GM19372 (cell line): Measurements from ENCODE around the gene RNGTT.
A peak's percentile ranks its signal among the peaks of the same experiment; 100 is the strongest.

Experiments used
- ATAC-seq: cut with Tn5 transposase; IDR thresholded peaks from one replicate; pipeline ENCODE4 v1.9.1; 2021; ENCODE audit warnings: mild to moderate bottlenecking, low read depth, moderate library complexity; ENCODE audit not compliant: unreplicated experiment

The RNGTT gene

DNA sequence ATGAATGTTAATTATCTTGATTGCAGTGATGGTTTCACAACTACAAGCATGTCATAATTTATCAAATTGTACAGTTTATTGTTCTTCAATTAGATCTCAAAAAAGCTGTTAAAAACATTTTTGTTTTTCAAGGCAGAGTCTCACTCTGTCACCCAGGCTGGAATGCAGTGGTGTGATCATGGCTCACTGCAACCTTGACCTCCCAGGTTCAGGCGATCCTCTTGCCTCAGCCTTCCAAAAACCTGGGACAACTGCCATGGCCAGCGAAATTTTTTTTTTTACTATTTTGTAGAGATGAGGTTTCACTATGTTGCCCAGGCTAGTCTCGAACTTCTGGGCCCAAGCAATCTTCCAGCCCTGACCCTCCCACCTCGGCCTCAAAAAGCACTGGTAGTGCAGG lies 286.1 kb downstream of the RNGTT start:
- no peak for ATAC-seq

DNA sequence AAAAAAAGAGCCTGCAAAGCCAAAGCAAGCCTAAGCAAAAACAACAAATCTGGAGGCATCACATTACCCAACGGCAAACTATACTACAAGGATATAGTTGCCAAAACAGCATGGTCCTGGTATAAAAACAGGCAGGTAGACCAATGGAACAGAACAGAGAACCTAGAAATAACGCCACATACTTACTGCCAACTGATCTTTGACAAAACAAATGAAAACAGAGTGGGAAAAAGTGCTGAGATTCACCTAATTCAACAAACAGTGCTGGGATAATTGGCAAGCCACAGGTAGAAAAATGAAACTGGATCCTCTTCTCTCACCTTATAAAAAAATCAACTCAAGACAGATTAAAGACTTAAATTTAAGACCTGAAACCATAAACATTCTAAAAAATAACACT lies 291.8 kb downstream of the RNGTT start:
- no peak for ATAC-seq

DNA sequence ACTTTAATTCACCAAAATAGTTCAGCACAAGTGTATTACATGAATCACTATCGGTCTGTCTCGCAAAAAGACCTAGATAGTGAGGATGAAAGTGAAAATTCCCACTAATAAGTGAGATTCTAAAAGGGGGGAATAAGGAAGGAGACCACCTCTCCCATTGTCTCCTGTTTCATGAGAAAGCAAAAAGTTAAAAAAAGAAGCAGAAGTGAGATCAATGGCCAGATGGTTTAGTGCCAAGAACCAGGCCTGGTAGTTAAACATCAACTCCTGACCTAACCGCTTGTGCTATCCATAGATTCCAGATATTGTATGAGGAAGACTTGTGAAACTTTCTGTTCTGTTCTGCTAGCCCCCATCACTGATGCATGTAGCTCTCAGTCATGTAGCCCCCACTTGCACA lies 293.0 kb downstream of the RNGTT start:
- no peak for ATAC-seq

DNA sequence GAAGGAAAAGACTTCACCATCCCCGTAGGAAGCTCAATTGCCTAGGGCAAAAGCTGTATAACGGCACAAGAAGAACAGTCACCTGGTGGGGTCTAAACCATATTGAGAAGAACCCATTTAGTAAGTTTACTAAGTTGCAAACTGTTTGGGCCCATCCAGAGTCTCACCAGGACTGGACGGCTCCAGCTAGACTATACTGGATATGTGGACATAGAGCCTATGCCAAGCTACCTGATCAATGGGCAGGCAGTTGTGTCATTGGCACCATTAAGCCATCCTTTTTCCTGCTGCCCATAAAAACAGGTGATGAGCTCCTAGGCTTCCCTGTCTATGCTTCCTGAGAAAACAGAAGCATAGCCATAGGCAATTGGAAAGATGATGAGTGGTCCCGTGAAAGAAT lies 293.9 kb downstream of the RNGTT start:
- ATAC-seq = no peak

DNA sequence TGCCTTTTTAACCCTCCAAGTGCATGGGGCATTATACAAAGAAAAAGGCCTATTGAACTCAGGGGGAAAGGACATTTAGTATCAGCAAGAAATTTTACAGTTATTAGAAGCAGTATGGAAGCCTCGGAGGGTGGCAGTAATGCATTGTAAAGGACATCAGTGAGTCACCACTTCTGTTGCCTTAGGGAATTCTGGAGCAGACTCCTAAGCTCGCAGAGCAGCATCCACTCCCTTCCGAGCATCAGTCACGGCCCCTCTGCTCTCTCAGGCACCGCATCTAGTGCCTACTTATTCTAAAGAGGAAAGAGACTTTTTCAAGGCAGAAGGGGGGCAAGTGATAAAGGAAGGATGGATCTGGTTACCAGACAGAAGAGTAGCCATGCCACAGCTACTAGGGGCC lies 296.5 kb downstream of the RNGTT start:
- ATAC-seq = no peak

DNA sequence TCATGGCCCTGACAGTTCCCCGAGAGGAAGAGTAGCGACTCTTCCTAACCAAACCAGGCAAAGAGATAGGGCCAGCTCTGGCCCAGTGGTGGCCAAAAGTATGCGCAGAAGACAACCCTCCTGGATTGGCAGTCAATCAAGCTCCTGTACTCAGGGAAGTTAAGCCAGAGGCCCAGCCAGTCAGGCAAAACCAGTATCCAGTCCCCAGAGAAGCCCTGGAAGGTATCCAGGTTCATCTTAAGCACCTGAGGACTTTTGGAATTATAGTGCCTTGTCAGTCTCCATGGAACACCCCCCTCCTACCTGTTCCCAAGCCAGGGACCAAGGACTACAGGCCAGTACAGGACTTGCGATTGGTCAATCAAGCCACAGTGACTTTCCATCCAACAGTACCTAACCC lies 298.3 kb downstream of the RNGTT start:
- ATAC-seq = no peak

DNA sequence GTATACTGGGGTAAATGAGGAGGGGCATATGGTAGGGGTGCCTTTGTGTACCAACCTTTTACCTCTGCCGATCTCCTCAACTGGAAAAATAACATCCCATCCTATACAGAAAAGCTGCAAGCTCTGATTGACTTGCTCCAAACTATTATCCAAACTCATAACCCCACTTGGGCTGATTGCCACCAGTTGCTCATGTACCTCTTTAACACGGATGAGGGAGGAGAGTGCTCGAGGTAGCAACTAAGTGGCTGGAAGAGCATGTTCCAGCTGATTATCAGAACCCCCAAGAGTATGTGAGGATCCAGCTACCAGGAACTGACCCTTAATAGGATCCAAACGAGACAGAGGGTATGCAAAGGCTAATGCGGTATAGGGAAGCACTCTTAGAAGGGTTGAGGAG lies 299.6 kb downstream of the RNGTT start:
- ATAC-seq = no peak

DNA sequence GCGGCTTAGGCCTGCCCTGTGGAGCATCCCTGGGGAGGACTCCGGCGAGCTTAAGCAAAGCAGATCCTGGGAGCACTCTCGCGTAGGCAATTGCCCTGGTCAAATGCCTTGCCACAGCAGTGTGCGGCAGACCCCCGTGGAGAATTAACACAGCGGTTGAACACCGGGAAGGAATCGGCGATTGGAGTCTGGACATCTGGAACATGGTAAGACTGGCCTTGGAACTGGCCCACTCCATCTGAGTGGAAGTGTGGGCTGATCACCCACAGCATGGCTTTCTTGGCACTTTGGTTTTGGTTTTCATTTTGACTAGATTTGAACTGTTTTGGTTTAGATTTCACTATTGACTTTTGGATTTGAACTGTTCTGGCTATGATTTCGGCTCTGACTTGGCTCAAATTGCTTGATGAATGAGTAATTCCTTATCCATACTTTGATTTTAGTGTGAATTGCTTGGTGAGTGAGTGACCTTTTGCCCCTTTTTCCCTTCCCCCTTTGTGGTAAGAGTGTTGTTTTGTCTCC lies 300.7 kb downstream of the RNGTT start:
- no peak for ATAC-seq

DNA sequence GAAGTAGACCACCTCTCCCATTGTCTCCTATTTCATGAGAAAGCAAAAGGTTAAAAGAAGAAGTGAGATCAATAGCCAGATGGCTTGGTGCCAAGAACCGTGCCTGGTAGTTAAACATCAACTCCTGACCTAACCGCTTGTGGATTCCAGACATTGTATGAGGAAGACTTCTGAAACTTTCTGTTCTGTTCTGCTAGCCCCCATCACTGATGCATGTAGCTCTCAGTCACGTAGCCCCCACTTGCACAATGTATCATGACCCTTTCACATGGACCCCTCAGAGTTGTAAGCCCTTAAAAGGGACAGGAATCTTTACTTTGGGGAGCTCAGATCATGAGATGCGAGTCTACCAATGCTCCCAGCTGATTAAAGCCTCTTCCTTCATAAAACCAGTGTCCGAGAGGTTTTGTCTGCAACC lies 301.2 kb downstream of the RNGTT start:
- peak; percentile 71 for ATAC-seq

DNA sequence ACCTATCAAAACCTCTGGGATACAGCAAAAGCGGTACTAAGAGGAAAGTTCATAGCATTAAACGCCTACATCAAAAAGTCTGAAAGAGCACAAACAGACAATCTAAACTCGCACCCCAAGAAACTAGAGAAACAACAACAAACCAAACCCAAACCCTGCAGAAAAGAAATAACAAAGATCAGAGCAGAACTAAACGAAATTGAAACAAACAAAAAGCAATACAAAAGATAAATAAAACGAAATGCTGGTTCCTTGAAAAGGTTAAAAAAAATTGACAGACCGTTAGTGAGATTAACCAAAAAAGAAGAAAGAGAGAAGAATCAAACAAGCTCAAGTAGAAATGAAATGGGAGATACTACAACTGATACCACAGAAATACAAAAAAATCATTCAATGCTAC lies 302.3 kb downstream of the RNGTT start:
- ATAC-seq = no peak

DNA sequence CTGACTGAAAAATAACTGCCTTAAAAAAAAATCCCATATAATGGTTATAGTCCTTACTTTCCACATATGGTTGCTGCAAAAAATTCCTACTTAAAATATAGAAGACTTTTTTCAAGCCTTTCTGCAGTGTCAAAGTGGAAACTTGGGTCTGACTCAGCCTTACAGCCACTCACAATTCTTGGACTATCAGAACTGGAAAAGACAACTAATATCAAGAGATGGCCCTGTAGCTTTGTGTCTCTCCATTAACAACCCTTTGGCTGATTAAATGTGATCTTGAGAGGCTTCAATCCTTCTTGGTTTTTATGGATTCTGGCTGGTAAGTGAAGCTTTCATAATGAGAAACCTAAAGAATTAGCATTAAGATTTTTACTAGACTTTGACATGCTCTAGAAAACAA lies 307.8 kb downstream of the RNGTT start:
- no peak for ATAC-seq

DNA sequence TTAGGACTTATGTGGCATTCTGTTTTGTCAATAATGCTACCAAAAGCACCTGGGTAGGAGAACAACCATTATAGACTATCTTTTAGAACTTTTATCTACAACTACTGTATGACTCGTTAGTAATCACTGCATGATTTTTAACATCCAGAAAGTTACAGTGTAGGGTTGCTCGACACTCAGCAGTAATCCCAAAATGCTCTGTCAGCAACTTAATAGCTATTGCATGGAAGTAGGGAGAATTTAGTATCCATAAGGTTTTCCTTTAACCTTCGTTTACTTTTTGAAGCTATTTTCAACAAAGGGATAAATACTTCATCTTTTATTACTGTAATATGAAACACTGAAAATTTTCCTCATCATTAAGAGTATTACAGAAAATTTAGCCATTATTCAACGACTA lies 309.5 kb downstream of the RNGTT start:
- ATAC-seq = no peak

DNA sequence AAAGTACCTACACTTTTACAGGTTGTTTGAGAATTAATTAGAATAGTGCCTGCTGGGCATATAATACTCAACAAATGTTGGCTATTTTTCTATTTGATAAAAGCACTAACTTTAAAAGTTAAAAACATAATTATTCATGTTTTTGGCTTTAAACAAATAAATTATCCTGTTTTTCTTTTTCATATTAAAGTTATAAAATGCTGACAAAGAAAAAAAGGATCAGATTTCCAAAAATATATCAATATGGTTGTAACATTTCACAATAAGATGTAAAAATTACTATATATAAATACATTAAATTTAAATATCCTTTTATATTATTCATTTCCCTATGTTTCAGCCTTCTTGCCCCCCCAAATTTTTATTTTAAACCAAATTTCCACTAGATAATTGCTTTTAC lies 312.0 kb downstream of the RNGTT start:
- ATAC-seq = no peak

DNA sequence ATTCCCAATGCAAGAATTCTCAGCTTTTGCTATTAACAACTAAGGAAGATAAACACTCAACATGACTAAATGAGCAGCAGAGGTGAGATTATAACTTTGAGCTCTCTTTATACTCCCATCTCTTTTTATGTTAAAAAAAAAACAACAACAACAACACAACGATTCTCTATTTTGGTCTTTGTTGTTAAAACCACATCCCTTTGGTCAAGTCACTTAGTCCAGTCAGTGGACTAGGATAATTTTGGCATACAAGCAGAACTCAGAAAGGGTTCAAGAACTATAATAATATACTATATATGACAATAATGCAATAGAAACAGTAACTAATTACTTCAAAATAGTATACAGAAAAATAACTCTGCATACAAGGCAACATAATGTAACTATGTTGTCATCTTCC lies 312.4 kb downstream of the RNGTT start:
- ATAC-seq = no peak

DNA sequence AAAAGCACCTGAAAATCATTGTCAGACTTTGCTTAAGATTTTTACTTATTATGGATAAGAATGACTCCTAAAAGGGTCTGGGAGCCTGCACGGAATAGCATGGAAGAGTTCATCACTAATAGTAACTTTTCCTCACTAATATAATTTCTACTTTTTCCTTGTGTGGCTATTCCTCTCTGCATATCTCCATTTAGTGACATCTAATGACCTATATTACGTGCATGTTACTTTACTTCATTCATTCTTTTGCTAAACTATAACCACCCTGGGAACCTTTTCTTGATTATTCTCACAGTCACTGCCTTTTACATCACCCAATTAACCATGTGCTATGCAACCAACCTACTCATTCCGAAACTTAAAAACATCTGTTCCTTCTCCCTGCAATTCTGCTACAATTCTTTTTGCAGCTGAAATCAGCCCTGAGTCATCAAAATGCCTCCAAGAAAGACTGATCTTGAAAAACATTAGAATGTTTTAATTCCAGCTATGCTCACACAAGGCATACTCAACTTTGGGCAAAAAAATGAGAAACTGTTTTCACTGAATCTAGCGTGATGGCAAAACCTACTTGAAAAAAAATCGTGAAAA lies 313.3 kb downstream of the RNGTT start:
- ATAC-seq = peak; percentile 89

DNA sequence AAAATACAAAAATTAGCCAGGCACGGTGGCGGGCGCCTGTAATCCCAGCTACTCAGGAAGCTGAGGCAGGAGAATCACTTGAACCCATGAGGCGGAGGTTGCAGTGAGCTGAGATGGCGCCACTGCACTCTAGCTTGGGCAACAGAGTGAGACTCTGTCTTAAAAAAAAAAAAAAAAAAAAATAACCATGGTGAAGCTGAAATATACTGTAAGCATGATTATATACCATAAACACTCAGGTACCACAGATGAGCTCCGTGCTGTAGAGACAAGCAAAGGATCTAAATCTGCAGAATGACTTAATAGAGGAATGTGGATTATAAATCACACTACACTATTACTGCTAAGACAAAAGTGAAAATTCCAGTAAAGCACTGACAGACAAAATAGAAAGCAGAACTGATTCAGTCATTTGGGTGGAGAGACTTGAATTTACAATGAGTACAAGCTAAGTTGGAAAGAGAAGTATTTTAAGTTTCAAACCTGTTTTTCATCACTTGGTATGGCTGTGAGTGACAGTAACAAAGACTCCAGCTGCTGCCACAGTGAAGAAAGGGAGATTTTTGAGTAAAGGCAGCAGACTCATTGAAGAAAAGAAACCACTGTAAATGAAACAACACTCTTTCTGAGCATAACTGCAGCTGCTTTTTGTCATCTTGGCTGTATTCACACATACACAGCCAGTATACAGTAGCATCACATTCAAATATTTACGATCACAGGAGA lies 322.1 kb downstream of the RNGTT start:
- ATAC-seq = peak; percentile 91

DNA sequence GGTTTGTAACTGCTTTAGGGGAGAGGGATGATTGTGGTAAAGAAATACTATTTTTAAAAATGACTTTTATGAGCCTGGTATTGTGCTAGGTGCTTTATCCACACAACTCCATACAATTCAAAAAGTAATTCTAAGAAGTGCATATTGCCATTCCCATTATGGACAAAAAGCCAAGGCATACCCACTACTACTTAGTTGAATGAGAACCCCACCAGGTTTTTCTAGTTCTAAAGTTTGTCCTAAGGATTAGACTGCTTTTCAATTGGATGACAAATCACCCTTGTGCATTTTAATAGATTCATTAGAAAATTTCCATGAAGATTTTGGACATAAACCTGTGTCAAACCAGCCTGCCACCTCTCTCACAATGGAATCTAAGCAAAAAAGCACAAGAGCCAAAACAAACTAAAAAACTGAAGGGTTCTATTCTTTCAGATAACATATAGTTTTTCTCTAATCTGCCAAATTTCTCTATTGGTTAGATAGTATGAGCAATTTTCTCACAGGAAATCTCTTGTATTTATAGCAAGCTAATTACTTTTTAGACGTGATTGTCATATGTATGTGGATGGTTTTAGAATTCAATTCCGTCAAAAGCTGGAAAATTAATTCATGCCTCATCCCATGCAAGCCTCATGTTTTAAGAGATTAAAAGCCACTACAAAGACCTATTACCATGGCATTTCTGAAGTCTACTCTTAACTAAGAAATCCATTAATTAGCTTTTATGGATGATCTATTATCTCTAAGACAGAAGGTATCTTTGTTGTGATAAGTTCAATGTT lies 325.5 kb downstream of the RNGTT start:
- ATAC-seq = no peak

DNA sequence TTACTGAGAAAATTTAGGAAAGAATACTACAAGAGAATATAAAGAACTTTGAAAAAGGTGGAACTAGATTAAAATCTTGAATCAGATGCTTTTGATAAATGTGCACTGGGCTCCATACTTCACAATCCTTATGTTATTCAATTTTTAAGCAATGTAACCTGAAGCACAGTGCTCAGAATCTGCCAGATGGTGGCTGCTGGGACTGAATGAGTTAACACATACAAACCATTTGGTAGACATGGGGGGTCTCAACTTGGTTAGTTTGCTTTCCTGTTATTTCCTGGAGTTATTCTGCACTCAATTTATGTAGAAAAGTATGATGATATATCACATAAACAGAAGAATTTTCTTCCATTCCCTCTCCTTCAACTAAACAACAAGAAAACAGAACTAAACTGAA lies 326.5 kb downstream of the RNGTT start:
- no peak for ATAC-seq

DNA sequence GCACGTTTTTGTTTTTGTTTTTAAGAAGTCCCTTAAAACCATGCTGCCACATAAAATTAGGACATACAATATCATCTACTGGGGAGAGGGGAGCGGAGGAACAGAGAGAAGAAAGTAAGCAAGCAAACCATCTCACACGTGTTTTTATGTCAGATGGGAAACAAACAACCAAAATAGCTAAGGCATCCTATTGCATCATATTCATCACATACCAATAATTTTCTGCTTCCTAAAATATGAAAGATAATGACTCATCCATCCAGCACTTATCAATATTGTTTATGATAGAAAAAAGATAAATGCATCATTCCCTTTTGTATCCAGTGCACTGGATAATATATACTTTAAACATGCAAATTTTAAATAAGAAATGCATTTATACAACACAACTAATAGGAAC lies 329.6 kb downstream of the RNGTT start:
- no peak for ATAC-seq

DNA sequence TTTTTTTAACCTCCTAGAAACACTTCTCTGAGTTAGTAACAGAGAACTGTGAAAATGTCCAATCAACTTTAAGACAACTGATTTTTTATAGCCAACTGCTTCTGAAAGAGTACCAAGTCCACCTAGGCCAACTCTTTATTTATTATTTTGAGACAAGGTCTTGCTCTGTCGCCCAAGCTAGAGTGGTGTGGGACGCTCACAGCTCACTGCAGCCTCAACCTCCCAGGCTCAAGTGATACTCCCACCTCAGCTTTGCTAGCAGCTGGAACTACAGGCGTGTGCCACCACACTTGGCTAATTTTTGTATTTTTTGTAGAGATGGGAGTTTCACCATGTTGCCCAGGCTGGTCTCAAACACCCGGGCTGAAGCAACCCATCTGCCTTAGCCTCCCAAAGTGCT lies 331.6 kb downstream of the RNGTT start:
- ATAC-seq = no peak

DNA sequence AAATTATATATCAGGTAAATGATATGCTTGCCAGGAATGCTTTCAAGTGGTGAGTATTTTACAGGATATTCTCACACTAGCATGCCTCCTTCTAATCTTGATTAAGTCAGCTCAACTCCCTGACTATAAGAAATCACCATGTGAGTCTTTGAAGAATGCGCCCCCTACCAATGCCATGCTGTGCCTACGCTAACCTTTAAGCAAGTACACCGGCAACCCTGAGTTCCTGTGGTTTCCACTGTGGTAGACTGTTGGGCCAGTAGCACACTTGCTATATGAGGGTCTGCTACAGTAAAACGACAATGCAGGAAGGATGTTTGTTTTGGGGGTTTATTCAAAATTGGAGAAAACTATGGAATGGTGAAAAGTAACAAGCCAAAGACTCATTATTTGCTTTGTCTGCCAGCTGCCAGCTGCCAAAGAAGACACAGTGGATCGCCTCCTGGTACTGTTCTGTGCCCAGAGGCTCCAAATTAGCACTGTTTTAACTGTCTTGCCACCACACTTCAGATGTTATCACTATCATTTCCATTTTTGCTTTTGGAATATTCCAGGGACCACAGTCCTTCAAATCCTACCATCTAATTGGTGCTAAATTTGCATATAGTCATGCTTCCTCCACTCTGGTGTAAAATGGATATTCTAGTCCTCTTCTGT lies 333.5 kb downstream of the RNGTT start:
- ATAC-seq = no peak
